Right lung (tissue), 5 donors: ENCODE measurements around the gene BTNL9. TPM values are rescaled to one million over a fixed set of nuclear protein-coding genes. Genes with fewer than 3 reads are reported as not detected.
"Not testable (repeated sequence)": the region's sequence is repeated elsewhere in the genome, so short reads cannot be mapped to it uniquely, and the experiment has no call there.

ENCODE experiments used
- DNase-seq, 2 donors: peaks; one replicate each; pipeline ENCODE4 v3.0.0-alpha.2; 2013
- polyA plus RNA-seq, 5 donors: library from polyadenylated mRNA; unstranded; fragments of 120-200 nt; gene quantifications; one replicate each; pipeline versions ENCODE4 v1.2.1 to v1.2.3, GENCODE V29; 2013; ENCODE audit warnings: inconsistent platforms in 1 of 5, low replicate concordance in 1 of 5; ENCODE audit not compliant: insufficient read length in 5 of 5, insufficient read depth in 1 of 5

The BTNL9 gene
- polyA plus RNA-seq, 5 donors = 12.0 to 23.5 (median 13.6) TPM

- no peak for DNase-seq
Observed at GRCh38 chr5:181098762-181099601, 58.9 kb downstream of the BTNL9 start.

- DNase-seq = no peak
Observed at GRCh38 chr5:181099602-181100086, 59.6 kb downstream of the BTNL9 start.

- no peak for DNase-seq
Observed at GRCh38 chr5:181100121-181100875, 60.2 kb downstream of the BTNL9 start.

- DNase-seq = not testable (repeated sequence)
Observed at GRCh38 chr5:181101030-181101641, 61.1 kb downstream of the BTNL9 start.

- not testable (repeated sequence) for DNase-seq
Observed at GRCh38 chr5:181101930-181102674, 62.0 kb downstream of the BTNL9 start.

GRCh38 chr5:181104259-181104568 is 64.1 kb downstream of the BTNL9 start:
- not testable (repeated sequence) for DNase-seq

- not testable (repeated sequence) for DNase-seq
Observed at GRCh38 chr5:181104606-181105390, 64.7 kb downstream of the BTNL9 start.

- no peak for DNase-seq
Observed at GRCh38 chr5:181105391-181106025, 65.4 kb downstream of the BTNL9 start.

GRCh38 chr5:181107699-181108098 is 67.6 kb downstream of the BTNL9 start:
- DNase-seq = no peak

GRCh38 chr5:181108578-181109165 is 68.6 kb downstream of the BTNL9 start:
- DNase-seq = no peak

- DNase-seq = no peak
Observed at GRCh38 chr5:181109489-181110013, 69.5 kb downstream of the BTNL9 start.

- DNase-seq = no peak
Observed at GRCh38 chr5:181111010-181111409, 70.9 kb downstream of the BTNL9 start.

Other genes with a start within 250 kb of the BTNL9 start
- gene MGAT1, start 237.5 kb upstream of the BTNL9 start, polyA plus RNA-seq = 100 to 1,000 TPM in 1 of 5 donors, 10 to 100 TPM in 4; 67.9 to 104 (median 75.3) TPM
- 10 to 100 TPM; 44.2 to 68.5 (median 62.9) TPM for gene ZFP62, start 179.0 kb upstream of the BTNL9 start, polyA plus RNA-seq
- gene BTNL8, start 141.1 kb upstream of the BTNL9 start, polyA plus RNA-seq = 1 to 10 TPM in 3 of 5 donors, under 1 TPM in 2; 0.58 to 1.1 (median 1.1) TPM
- under 1 TPM in 2 of 5 donors, not detected in 3; 0.10 to 0.29 TPM for gene BTNL3, start 51.4 kb upstream of the BTNL9 start, polyA plus RNA-seq
- not detected for gene OR2V1, start 90.9 kb downstream of the BTNL9 start, polyA plus RNA-seq
- gene OR2V2, start 107.3 kb downstream of the BTNL9 start, polyA plus RNA-seq = under 1 TPM in 4 of 5 donors, not detected in 1; 0.03 to 0.05 (median 0.04) TPM
- under 1 TPM; 0.14 to 1.00 (median 0.24) TPM for gene TRIM7, start 164.9 kb downstream of the BTNL9 start, polyA plus RNA-seq
- gene TRIM41, start 183.0 kb downstream of the BTNL9 start, polyA plus RNA-seq = 10 to 100 TPM; 22.2 to 29.1 (median 28.1) TPM
- gene RACK1, start 203.6 kb downstream of the BTNL9 start, polyA plus RNA-seq = 1,000 to 10,000 TPM; 2,630 to 3,025 (median 2,949) TPM
- gene TRIM52, start 220.9 kb downstream of the BTNL9 start, polyA plus RNA-seq = 10 to 100 TPM; 29.2 to 44.6 (median 40.4) TPM